AG09319 (cell line): Measurements from ENCODE around the gene C9orf72.

ENCODE experiments used
- DNase-seq: peaks from one replicate; pipeline ENCODE4 v3.0.0-alpha.2; 2010; ENCODE audit warnings: low read depth; ENCODE audit errors: extremely low read depth
- TF ChIP-seq, protein P1 (sequence below): IDR thresholded peaks from 2 replicates; pipeline ENCODE4 v1.5.1; 2011; ENCODE audit warnings: low read depth, mild to moderate bottlenecking, inconsistent platforms, low read length, moderate library complexity

The C9orf72 gene

DNA sequence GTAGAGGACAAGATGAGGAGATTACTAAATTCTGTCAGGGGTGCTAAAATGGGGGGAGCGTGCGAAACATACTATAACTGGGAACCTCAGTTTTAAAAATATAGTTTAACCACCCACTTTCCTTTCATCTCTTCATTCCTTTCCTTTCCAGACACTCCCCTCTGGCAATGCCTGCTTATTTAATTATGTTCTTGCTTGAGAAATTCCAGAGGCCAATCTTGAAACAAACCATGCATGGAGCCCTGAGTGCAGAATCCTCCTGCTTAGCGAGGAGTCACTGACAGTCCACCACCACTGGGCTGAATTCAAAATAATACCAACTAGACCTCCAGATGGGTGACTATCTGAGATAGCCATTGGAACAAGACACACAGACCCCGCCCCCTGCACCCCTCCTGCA is 29.7 kb upstream of the C9orf72 start:
- TF ChIP-seq, protein P1, sequence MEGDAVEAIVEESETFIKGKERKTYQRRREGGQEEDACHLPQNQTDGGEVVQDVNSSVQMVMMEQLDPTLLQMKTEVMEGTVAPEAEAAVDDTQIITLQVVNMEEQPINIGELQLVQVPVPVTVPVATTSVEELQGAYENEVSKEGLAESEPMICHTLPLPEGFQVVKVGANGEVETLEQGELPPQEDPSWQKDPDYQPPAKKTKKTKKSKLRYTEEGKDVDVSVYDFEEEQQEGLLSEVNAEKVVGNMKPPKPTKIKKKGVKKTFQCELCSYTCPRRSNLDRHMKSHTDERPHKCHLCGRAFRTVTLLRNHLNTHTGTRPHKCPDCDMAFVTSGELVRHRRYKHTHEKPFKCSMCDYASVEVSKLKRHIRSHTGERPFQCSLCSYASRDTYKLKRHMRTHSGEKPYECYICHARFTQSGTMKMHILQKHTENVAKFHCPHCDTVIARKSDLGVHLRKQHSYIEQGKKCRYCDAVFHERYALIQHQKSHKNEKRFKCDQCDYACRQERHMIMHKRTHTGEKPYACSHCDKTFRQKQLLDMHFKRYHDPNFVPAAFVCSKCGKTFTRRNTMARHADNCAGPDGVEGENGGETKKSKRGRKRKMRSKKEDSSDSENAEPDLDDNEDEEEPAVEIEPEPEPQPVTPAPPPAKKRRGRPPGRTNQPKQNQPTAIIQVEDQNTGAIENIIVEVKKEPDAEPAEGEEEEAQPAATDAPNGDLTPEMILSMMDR, result no peak
- no peak for DNase-seq

DNA sequence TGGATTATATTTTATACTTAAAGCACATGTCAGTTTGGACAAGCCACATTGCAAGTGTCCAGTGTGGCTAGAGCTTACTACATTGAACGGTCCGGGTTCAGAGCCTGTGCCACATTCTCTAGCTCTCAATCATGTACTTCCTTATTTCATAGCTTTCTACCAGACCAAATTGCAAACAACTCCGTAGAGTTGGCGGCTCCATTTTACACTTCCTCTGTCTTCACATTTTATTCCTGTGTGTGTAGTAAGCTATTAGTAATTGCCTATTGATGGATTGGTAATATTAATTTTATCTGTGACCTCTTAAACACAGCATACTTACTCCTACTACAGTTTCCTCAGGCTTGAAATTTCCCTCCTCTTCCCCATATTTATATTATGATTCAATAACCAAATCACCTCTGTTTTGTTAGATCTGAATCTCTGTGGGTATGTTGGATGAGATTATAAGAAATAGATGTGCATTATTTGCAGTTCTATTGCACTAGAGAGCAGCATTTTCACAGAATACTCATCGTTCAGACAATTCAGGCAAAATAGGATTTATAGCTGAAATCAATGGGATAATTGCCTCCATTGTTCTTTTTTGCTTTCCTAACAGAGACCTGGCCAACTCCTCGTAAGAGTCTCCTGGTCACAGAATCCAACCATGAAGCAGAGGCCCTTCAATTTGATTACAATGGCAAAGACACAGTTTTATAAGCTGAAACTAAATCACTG is 29.0 kb upstream of the C9orf72 start:
- DNase-seq, result no peak
- TF ChIP-seq, protein P1, result no peak

DNA sequence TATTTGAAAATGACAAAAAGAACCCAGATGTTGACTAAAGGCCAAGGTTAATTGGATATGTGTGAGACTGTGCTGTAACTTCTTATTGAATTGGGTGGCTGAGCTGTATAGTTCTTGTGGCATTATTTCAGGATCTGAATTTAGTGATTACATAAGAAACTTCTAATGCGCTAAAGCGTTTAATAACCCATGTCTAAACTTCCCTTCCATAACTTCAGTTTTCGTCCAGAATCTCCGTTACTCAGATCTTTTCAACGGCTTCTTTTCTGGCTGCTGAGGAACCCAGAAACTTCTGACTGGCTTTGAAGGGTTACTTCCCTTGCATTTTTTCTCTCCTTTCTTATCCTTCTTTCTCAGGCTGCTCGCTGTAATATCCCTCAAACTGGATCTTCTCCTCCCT is 28.1 kb upstream of the C9orf72 start:
- no peak for DNase-seq
- TF ChIP-seq, protein P1, result no peak

DNA sequence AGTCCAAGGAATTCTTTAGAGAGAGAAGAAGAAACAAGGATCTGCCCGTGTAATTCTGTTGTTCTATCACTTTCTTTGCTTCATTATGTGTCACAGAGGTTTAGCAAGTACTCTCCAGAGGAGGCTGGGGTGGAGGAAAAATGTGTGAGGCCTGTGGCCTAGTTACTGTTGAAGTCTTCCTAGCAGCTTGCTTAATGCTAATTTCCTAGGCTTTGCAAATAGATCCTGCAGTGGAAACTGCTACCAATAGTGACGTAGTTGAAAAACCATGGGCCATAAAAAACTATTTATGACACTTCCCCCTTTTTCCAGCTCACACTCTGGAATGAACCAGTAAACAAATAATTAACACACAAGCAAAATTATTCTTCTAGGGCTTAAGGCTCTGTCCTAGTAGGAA is 27.0 kb upstream of the C9orf72 start:
- TF ChIP-seq, protein P1, result no peak

DNA sequence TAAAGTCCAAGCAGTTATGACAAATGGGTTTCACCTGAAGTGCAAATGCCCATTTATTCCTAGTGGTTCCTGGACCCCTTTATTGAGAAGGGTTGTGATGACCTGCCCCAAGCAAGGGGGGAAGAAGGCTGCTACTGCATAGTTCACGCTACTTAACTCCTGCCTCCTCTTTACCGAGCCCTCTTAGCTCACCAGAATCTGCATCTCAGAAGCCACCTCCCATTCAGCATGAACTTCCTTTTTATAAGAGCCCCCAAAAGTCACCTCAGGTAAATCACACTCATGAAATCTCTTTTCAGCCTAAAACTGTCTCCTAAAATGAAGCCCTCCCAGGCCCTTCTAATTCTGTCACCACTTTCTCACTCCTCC is 26.6 kb upstream of the C9orf72 start:
- DNase-seq, result no peak
- TF ChIP-seq, protein P1, result no peak

More for the DNA sequence above, 27.0 kb upstream of the C9orf72 start:
- no peak for DNase-seq

DNA sequence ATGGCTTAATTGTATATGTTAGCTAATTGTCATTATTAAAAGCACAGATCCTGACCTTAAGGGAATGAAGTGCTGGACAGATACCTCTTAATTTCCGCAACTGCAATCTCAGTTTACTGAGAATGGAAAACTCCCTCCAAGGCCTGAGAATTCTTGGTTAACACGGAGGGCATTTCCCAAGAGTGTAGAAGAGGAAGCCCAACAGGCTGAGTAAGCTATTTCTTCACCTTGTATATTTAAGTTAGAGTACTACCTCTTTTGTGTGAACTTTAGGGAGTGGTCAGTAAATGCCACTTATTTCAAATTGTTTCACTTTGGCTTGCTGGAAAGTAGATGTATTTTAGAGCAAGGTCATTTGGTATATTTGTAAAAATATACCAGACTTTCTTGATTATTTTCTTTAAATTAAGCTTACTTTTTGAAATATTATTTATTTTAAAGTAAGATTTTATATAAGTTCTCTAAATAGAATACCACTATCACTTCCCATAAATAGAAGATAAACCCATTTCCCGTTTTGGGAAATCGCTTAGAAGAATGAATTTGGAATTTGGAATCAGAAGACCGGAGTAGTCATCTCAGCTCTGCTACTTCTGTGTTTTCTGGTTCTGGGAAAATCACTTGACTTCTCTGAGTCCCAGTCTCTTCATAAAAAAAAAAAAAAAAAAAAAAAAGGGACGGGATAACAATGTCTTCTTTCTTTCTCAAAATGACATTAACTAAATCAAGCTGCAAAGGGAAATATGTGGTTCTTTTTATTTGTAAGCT is 26.0 kb upstream of the C9orf72 start:
- TF ChIP-seq, protein P1, result no peak
- no peak for DNase-seq

DNA sequence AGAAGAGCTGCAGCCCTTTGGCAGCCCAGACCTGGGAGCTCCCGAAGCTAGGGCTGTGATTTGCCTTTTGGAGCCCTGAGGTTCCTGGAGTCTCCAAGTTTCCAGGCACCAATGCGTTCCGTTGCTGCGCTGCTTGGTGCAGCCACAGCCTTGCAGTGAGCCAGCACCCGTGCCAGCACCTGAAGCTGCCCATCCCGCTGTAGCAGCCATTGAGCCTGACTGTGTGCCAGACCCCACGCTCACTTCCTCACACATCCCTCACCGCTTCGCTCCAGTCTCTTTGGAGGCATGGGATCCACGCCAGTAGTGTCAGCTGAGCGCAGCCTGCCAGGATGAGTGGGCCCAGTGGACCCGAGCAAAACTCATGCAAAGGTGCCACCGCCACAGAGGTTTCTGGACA is 22.5 kb upstream of the C9orf72 start:
- TF ChIP-seq, protein P1, result no peak
- DNase-seq, result no peak
